GM18499 (cell line): ENCODE data around the gene STOM.

Experiments
- ATAC-seq: cut with Tn5 transposase; IDR thresholded peaks from one replicate; pipeline ENCODE4 v1.9.1; 2021; ENCODE audit warnings: moderate number of reproducible peaks; ENCODE audit not compliant: insufficient read depth, unreplicated experiment

STOM gene

DNA sequence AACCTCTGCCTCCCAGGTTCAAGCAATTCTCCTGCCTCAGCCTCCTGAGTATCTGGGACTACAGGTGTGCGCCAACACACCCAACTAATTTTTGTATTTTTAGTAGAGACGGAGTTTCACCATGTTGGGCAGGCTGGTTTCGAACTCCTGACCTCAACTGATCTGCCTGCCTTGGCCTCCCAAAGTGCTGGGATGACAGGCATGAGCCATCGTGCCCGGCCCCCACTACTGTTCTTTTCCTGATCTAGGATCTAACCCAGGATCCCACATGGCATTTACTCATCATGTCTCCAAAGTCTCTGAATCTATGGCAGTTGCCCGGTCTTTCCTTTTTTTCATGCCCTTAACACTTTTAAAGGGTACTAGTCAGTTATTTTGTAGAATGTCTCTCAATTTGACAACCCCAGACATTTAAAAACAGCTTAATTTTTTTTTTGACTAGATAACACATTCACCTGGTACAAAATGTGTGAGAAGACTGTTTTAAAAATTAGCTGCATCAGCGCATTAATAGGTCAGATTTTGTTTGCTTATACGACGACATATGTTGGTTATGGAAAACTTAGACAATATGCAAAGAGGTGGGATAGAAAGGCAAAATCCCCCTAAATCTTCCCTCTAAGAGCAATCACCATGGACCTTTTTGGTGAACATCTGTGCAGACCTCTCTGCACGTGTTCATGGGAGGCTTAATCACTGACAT, 46.5 kb downstream of the STOM start:
- ATAC-seq: no peak

DNA sequence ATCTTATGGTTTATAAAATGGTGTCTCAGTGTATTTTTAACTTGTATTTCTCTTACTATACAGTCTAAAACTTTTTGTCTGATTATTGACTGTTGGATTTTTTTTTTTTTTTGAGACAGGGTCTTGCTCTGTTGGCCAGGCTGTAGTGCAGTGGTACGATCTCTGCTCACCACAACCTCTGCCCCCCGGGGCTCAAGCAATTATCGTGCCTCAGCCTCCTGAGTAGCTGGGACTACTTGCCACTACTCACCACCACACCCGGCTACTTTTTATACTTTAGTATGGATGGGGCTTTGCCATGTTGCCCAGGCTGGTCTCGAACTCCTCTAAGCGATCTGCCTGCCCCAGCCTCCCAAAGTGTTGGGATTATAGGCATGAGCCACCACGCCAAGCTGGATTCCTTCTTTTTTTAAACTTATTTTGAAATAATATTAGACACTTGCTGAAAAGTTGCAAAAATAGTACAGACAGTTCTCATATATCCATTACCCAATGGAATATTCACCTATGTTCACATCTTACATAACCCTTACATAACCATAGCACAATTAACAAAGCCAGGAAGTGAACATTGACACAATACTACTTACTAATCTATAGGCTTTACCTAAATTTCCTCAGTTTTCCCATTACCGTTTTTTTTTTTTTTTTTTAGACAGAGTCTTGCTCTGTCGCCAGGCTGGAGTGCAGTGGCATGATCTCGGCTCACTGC, 47.2 kb downstream of the STOM start:
- ATAC-seq: no peak

DNA sequence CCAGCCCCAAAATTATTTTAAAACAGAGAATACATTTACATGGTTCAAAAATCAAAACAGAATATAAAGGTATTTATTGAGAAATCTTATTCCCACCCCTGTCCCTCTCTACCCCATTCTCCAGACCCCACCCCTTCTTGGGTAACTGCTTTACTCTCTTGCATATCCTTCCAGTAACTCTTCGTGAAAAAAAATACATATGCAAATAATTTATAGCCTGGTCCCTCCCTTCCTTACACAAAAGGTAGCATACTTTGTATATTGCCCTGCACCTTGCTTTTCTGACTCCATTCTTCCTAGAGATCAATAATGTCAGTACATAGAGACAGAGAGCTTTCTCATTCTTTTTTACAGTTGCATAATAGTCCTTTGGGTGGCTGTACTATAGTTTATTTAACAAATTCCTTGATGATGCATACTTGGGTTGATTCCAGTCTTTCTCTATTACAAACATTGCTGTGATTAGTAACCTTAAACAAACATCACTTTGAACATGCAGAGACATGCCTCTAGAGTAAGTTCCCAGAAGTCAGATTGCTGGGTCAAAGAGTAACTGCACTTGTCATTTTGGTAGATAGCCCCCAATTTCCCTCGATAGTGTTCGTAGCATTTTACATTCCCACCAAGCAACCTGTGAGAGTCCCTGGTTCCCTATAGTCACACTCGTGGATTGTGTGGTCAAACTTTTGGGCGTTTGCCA, 47.9 kb downstream of the STOM start:
- no peak for ATAC-seq

DNA sequence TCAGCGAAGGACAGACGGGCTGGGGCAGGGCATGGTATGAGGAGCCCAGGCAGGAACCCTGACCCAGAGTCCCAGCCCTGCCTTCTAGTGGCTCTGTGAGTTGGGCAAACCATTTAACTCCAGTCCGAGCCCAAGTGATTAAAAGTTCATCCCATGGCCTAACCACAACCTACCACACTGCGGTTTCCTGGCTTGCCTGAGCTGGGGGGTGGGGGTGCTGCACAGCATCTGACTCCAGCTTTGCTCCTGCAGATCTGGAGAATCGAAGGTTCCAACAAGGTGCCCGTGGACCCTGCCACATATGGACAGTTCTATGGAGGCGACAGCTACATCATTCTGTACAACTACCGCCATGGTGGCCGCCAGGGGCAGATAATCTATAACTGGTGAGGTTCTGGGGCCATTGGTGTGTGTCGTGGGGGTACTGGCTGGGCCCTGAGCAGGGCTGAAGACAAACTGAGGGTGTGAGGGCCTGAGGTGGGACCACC, 49.0 kb downstream of the STOM start:
- no peak for ATAC-seq

DNA sequence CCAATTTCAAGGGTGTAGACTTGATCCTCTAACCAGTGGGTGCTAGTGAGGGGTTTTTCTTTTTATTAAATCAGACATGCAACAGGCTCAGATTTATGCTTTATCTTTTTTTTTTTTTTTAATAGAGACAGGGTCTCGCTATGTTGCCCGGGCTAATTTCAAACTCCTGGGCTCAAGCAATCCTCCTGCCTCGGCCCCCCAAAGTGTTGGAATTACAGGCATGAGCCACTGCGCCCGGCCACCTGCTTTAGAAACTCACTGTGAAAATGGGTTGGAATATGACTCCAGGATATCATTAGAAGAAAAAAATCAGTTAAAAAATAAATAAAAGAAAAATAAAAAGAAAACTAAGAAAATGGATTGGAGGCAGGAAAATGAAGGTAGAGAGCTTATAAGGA, 50.7 kb downstream of the STOM start:
- no peak for ATAC-seq

DNA sequence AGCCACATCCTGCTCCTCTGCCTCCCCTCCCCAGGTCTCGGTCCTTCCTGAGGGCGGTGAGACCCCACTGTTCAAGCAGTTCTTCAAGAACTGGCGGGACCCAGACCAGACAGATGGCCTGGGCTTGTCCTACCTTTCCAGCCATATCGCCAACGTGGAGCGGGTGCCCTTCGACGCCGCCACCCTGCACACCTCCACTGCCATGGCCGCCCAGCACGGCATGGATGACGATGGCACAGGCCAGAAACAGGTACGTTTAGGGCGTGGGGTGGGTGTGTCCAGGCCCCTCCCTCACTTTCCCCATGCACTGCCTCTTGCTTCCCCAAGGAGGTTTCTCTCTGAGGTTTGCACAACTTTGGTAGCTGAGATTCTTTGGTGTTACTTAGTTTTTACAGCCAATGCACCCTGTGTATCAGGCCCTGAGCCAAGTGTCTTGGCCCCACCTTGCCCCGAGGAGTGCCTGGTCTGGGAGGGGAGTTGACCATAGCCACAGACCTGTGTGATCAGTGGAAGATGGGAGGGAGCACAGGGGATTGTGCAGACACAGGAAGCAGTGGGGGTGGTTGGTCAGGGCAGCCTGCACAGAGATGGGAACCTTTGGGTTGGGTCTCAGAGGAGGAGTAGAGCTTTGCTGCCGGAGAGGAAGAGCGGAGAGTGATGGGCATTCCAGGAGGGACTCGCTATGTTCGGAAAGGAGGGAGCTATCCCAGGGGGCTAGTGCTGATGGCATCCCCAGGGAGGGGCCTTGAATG, 51.2 kb downstream of the STOM start:
- ATAC-seq: no peak

DNA sequence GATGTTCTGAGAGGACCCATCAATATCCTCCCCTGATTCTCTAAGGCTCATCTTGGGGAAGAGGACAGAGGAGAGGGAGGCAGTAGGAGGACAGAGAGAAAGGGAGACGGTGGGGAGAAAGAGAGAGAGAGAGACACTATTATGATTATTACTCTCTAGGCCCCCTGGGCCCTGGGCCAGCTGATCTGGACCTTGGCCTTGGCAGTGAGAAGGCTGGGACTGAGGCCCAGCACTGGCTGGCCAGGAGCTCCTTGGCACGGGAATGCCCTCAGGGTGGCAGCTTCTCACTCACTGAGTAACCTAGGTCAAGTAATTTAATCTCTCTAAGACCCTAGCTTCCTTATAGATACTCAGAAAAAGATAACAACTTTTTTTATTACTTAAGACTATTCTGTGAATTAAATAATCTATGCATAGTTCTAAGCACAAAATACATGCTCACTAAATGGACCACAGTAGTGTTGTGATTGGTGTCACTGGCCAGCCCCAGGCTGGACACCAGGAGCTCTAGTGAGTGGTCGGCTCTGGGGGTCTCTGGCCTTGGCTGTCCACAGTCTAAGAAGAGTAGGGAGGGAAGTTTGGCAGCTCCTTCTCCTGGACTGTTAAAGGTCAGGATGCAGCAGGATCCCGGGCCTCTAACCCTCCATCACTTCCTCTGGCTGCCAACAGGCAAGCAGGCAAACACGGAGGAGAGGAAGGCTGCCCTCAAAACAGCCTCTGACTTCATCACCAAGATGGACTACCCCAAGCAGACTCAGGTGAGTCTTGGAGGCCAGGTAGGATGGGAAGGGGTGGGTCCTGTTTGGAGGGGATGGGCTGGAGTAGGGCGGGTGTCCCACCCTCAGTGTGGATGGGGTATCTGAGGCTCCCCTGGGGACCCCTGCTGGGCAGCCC, 52.1 kb downstream of the STOM start:
- no peak for ATAC-seq

DNA sequence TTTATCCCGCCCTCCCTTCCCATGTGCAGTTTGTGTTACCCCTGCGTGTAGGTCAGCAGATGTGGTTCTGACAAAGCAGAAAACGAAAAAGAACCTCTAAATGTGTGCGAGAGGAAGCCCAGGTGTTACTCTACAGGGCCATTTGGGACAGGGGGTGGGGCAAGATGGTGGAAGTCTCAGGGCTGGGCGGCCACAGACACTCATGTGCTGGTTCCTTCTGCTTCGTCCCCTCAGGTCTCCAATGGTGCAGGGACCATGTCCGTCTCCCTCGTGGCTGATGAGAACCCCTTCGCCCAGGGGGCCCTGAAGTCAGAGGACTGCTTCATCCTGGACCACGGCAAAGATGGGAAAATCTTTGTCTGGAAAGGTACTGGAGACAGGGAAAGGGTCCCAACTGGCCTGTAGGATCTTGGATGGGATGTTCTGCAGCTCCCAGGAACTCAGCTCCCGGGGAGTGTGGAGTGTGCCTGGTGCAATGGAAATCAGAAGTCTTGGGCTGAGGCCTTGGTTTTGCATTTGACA, 53.1 kb downstream of the STOM start:
- ATAC-seq: no peak

DNA sequence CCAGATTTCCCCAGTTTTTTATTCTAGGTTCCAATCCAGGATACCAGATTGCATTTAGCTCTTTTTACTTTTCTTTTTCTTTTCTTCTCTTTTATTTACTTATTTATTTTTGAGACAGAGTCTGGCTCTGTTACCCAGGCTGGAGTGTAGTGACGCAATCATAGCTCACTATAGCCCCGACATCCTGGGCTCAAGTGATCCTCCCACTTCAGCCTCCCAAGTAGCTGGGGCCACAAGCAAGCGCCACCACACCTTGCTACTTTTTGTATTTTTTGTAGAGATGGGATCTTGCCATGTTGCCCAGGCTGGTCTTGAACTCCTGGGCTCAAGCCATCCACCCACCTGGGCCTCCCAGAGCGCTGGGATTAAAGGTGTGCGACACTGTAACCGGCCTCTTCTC, 53.7 kb downstream of the STOM start:
- ATAC-seq: no peak

DNA sequence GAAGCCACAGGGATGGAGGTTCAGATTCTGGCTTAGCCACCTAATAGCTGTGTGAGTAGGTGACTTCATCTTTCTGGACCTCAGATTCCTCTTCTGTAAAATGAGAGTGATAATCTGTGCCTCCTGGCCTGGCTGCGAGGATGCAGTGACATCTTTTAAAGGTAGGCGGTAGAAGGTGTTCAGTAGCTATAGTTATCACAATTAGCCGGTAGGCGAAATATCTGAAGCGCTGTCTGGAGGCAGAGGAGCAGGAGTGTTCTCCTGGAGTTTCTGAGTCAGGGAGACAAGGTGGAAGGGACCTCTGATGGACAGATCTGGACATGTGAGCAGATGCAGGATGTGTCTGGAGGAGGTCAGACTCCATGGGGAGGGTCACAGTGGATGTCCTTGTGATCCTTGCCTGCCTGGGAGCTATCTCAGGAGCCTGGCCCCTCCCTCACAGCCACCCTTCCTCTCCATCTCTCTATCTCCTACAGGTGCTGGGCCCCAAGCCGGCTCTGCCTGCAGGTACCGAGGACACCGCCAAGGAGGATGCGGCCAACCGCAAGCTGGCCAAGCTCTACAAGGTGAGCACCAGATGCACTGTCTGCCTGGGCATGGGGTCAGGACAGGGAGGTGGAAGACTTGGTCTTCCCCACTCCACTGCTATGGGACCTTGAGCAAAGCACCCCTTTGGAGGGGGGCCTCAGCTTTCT, 56.4 kb downstream of the STOM start:
- no peak for ATAC-seq

DNA sequence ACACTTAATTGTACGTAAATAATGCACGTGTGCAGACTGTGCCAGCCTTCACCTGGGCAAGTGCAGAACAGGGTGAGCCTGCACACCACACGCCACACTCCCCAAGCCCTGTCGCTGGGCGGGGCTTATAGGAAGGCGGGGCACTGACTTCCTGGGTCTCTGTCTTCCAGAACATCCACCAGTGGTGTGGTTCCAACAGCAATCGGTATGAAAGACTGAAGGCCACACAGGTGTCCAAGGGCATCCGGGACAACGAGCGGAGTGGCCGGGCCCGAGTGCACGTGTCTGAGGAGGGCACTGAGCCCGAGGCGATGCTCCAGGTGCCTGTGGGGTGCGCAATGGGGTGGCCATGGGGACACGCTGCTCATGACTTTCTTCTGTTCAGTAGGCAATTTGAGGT, 57.9 kb downstream of the STOM start:
- ATAC-seq: no peak

DNA sequence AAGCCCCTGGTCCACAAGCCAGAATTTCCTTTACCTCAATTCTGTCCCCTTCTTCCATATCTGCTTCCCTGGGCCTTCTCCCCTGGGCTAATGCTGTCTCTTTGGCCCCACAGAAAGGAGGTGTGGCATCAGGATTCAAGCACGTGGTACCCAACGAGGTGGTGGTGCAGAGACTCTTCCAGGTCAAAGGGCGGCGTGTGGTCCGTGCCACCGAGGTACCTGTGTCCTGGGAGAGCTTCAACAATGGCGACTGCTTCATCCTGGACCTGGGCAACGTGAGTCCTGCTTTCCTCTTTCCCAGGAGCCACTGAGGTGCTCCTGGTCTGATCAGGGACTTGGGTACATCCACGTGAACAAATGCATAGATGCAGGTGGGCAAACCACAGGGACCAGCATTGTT, 59.5 kb downstream of the STOM start:
- ATAC-seq: no peak

DNA sequence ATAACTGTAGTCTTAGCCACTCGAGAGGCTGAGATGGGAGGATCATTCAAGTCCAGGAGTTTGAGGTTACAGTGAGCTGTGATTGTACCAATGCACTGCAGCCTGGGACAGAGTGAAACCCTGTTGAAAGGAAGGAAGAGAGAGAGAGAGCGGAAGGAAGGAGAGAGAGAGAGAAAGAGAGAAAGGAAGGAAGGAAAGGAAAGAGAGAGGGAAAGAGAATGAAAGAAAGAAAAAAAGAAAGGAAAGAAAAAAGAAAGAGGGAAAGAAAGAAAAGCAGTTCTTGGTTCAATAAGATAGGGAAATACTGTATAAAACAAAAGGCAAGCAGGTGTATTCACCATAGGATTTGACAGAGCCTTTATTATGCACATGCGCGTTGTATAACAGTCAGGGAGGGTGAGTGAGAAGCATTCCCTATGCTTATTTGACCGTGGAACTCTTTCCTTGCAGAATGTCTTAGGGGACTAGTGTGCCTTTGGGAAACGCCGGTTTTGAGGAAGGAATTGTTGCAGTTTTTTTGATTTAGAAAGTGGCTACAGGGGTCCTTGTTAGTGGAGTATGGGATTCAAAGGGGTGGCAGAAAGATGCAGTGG, 60.1 kb downstream of the STOM start:
- ATAC-seq: no peak

DNA sequence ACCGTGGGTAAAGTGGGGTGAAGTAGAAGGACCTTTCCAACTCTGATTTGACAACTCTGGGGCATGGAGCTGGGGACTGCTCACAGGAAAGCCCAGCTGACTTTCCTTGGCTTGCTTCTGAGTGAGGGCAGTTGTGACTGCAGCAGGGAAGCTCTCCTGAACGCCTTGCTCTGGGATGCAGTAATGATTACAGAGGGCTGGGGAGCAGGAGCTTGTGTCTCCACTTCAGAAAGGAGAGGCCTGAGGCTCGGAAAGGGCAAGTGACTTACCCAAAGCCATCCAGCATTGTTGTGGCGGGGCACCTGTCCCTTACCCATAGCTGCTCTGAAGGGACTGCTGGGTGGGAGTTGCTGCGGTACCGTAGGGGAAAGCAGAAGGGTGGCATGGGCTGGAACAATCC, 60.9 kb downstream of the STOM start:
- ATAC-seq: no peak

DNA sequence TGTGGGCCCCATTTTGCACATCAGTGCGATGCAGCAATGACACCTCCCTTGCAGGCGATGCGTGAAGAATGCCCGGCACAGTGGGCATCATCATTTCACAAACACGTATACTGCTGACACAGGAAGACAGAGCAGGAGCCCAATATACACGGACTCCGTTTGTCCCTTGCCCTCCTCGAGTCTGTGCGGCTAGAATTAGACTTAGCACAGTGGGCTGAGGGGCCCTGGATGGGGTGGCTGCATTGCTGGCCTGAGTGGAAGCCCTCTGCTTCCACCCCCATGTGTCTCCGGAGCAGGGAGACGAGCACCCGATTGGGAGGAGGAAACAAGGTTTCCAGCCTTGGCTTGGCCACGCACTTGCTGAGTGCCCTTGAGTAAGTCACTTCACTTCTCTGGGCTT, 61.3 kb downstream of the STOM start:
- no peak for ATAC-seq

DNA sequence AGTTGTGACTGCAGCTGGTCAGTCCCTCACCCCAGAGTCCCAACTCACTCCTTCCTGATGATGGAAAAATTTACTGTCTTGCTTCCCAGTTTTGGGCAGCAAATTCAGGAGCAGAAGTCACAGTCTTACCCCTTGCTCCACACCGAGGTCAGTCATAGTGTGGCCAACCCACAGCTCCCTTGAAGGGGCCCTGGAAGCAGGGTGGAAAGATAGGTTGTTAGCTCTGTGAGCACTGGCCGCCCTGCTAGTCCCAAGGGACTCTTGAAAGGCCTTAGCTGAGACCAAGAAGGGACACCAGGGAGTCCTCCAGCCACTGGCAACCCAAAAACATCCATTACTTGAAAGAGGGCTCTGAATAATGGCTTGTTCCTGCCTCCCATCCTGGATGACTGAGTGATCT, 62.1 kb downstream of the STOM start:
- ATAC-seq: no peak

DNA sequence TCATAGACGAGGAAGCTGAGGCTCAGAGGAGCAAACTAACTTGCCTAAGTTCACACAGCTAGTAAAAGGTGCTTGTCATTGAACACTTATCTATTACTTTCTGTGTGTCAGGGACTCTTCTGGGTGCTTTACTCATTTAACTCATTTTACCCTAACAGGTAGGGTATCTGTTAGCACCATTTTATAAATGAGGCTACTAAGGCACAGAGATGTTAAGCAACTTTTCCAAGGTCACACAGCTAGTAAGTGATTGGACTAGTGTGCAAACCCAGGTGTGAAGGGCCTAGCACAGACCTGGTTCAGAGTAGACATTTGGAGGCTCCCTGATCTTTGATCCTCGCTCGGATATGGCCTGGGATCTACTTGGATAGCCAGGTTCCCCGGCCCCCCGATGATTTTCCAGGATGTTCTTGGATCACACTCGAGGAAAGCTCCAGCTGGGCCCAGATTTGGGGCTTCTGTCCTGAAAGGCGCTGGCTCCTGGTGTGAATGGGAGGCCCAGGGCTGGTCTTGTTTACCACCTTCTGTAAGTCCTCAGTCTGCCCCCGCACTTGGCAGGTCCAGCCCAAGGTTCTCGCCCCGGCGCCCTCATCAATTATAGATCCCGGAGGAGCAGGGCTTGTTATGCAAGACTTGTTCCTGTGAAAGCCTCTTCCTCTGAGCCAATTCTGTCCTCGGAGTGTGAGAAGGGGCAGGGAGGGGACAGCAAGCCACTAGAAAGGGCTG, 64.6 kb downstream of the STOM start:
- no peak for ATAC-seq

DNA sequence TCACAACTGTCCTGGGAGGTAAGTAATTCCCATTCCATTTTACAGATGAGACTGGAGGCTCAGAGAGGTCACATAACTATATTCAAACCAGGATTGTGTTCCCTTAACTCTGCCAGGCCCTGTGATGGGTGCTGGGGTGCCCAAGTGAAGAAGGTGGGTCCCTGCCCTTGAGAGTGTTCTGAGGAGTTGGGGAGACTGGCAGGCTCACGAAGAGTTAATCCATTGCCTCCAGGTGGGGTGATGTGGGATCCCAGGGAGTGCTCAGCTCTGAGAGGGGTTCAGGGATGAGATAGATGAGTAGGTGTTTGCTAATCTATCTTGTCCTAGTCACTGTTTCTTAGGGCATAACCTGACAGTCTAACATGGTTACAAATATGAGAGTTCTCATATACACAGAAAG, 65.3 kb downstream of the STOM start:
- ATAC-seq: no peak
